ENCODE results near the gene FARSA. TPM values are rescaled to one million over a fixed set of nuclear protein-coding genes. Genes with fewer than 3 reads are reported as not detected.

The FARSA gene
- total and polyA plus RNA-seq, 2 of the 13 experiments (the other 11 are each of a cell fraction or from before 2014, with no cell fraction given) = 25.9 to 72.0 TPM

- TF ChIP-seq CAMTA2 (CRISPR knock-in tag; IDR thresholded peaks at IDR 0.05; ENCODE audit: borderline replicate concordance) (no peak), ZNF20 (CRISPR knock-in tag; IDR thresholded peaks at IDR 0.05) (0 out of 2 replicates have a peak, but pooled peaks have one; percentile 26), ZNF275 (CRISPR knock-in tag; IDR thresholded peaks at IDR 0.05; ENCODE audit: borderline replicate concordance) (no peak), USF2 (IDR thresholded peaks at IDR 0.05; ENCODE audit: low read depth, low read length) (no peak), USF2 (CRISPR knock-in tag; IDR thresholded peaks at IDR 0.05; ENCODE audit: borderline replicate concordance) (no peak), ZNF737 (CRISPR knock-in tag; IDR thresholded peaks at IDR 0.05; ENCODE audit: borderline replicate concordance) (no peak), FOXJ3 (CRISPR knock-in tag; IDR thresholded peaks at IDR 0.05; ENCODE audit: borderline replicate concordance) (no peak), MAF1 (CRISPR knock-in tag; IDR thresholded peaks at IDR 0.05; ENCODE audit: borderline replicate concordance) (0 out of 2 replicates have a peak, but pooled peaks have one; percentile 5), CREB1 (IDR thresholded peaks at IDR 0.05) (peak; percentile 64), CREB1 (CRISPR knock-in tag; IDR thresholded peaks at IDR 0.05) (no peak), ETV6 (CRISPR knock-in tag; conservative IDR thresholded peaks at IDR 0.05) (no peak), NFIC (IDR thresholded peaks at IDR 0.05; ENCODE audit: low read length) (peak; percentile 26; the same call in 1 of the 2 replicates), KAT7 (CRISPR knock-in tag; IDR thresholded peaks at IDR 0.05; ENCODE audit: borderline replicate concordance) (0 out of 2 replicates have a peak, but pooled peaks have one; percentile 10), HNRNPK (IDR thresholded peaks at IDR 0.05; ENCODE audit: low read depth, low read length, poor library complexity, severe bottlenecking) (peak; percentile 91), BCL3 (CRISPR knock-in tag; IDR thresholded peaks at IDR 0.05) (no peak), HMGXB3 (CRISPR knock-in tag; IDR thresholded peaks at IDR 0.05; ENCODE audit: borderline replicate concordance) (no peak), TRAFD1 (CRISPR knock-in tag; IDR thresholded peaks at IDR 0.05; ENCODE audit: borderline replicate concordance) (no peak), ZNF451 (CRISPR knock-in tag; IDR thresholded peaks at IDR 0.05) (no peak), MXD4 (CRISPR knock-in tag; IDR thresholded peaks at IDR 0.05) (no peak)
Measured at GRCh38 chr19:12946092-12946721, 12.7 kb upstream of the FARSA start (continued).

All from HepG2 (cell line).